Measurements from ENCODE around the gene KLHL9. TPM values are rescaled to one million over a fixed set of nuclear protein-coding genes. Genes with fewer than 3 reads are reported as not detected.

Gene KLHL9
- total RNA-seq, 2 experiments from 2014 or later, result 18.5 to 19.3 TPM

DNA sequence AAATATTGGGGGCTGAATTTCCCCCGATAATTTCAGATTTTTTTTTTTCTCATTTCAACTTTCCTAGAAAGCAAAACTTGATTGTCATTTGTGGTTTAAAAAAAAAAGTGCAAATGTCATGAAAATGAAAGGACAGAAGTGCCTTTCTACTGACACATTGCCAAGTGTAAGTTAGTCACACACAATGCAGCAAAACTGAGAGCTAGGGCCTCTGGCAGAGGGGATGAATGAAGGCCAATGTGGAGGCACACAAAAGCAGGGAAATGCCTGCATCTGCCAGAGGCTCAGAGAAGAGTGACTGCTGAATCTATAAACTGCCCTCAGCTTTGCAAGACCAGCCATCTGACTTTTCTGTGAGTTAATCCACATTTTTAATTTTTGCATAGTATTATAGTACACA, 23.3 kb downstream of the KLHL9 start:
- H3K27ac ChIP-seq (ENCODE audit: low read depth, low read length, poor library complexity, severe bottlenecking), result no peak overlapping the region
- ChIA-PET POLR2A (no interaction called here), CTCF (ENCODE audit: unreplicated experiment) (no interaction called here)
- H3K9me2 ChIP-seq (ENCODE audit: insufficient read depth, low read length), result no peaks in the 10 kb centered on the region
- H3K9me3 ChIP-seq (ENCODE audit: low read length), result no peaks in the 10 kb centered on the region
- H3K4me1 ChIP-seq (ENCODE audit: insufficient read depth, low read length, poor library complexity, severe bottlenecking), result no peaks in the 10 kb centered on the region
- intact Hi-C loops (cut with micrococcal nuclease; ENCODE audit: unreplicated experiment), result no loop called here
- no peak overlapping the region for H2AFZ ChIP-seq (ENCODE audit: low read length)
- no peak overlapping the region for H3K4me3 ChIP-seq (ENCODE audit: low read depth, low read length, poor library complexity, severe bottlenecking)
- BruUV-seq (replicated peaks), result no TSS peak
- TF ChIP-seq, protein P1, sequence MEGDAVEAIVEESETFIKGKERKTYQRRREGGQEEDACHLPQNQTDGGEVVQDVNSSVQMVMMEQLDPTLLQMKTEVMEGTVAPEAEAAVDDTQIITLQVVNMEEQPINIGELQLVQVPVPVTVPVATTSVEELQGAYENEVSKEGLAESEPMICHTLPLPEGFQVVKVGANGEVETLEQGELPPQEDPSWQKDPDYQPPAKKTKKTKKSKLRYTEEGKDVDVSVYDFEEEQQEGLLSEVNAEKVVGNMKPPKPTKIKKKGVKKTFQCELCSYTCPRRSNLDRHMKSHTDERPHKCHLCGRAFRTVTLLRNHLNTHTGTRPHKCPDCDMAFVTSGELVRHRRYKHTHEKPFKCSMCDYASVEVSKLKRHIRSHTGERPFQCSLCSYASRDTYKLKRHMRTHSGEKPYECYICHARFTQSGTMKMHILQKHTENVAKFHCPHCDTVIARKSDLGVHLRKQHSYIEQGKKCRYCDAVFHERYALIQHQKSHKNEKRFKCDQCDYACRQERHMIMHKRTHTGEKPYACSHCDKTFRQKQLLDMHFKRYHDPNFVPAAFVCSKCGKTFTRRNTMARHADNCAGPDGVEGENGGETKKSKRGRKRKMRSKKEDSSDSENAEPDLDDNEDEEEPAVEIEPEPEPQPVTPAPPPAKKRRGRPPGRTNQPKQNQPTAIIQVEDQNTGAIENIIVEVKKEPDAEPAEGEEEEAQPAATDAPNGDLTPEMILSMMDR (conservative IDR thresholded peaks at IDR 0.05; ENCODE audit: low read length), result no peak
- no peak for TF ChIP-seq EZH2phosphoT487 (IDR thresholded peaks at IDR 0.05; ENCODE audit: borderline replicate concordance, low read depth, low read length)
- no peak for DNase-seq (ENCODE audit: low spot score)
- H3K4me2 ChIP-seq (ENCODE audit: low read length), result no peak overlapping the region
- no peaks in the 10 kb centered on the region for H3K79me2 ChIP-seq (ENCODE audit: insufficient read depth, low read depth, low read length)
- no peaks in the 10 kb centered on the region for H4K20me1 ChIP-seq (ENCODE audit: insufficient read depth, low read length)
- no peaks in the 10 kb centered on the region for H3K36me3 ChIP-seq (ENCODE audit: insufficient read depth, low read length)

DNA sequence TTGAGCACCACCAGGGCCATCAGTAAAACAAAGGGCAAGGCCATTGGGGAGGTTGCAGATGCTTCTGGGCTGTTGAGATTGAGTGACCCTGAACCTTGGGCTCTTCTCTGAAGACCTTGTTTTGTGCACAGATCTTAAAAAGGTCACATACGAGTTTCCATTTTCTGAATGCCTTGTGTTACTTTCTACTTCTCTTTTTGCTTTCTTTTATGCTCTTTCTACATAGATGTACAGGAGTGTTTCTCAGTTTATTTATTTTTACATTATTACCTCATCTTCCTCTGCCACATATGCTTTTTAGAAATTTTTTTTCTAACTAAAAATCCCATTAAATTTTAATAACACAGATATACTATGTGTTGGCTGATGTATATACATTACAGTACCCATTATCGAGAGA, 30.0 kb downstream of the KLHL9 start, which contains the start of gene IFNA5:
Gene IFNA5, minus strand, starts transcription at position 101 of the 400 bp plus-strand sequence. Its CDS starts 57 bp downstream, at position 44.
- H3K79me2 ChIP-seq (ENCODE audit: insufficient read depth, low read depth, low read length), result no peaks in the 10 kb centered on the region
- no peaks in the 10 kb centered on the region for H4K20me1 ChIP-seq (ENCODE audit: insufficient read depth, low read length)
- no peak for TF ChIP-seq EZH2phosphoT487 (IDR thresholded peaks at IDR 0.05; ENCODE audit: borderline replicate concordance, low read depth, low read length)
- TF ChIP-seq, protein P1 (conservative IDR thresholded peaks at IDR 0.05; ENCODE audit: low read length), result no peak
- no peak for DNase-seq (ENCODE audit: low spot score)
- H3K4me1 ChIP-seq (ENCODE audit: insufficient read depth, low read length, poor library complexity, severe bottlenecking), result no peaks in the 10 kb centered on the region
- ChIA-PET POLR2A (no interaction called here), CTCF (ENCODE audit: unreplicated experiment) (no interaction called here)
- BruUV-seq (replicated peaks), result no TSS peak
- H2AFZ ChIP-seq (ENCODE audit: low read length), result no peak within 1 kb of the TSS
- intact Hi-C loops (cut with micrococcal nuclease; ENCODE audit: unreplicated experiment), result no loop called here
- H3K9me3 ChIP-seq (ENCODE audit: low read length), result no peaks in the 10 kb centered on the region
- H3K27ac ChIP-seq (ENCODE audit: low read depth, low read length, poor library complexity, severe bottlenecking), result no peak within 1 kb of the TSS
- no peaks in the 10 kb centered on the region for H3K9me2 ChIP-seq (ENCODE audit: insufficient read depth, low read length)
- H3K36me3 ChIP-seq (ENCODE audit: insufficient read depth, low read length), result no peaks in the 10 kb centered on the region
- no peak within 1 kb of the TSS for H3K4me2 ChIP-seq (ENCODE audit: low read length)
- H3K4me3 ChIP-seq (ENCODE audit: low read depth, low read length, poor library complexity, severe bottlenecking), result no peak within 1 kb of the TSS

DNA sequence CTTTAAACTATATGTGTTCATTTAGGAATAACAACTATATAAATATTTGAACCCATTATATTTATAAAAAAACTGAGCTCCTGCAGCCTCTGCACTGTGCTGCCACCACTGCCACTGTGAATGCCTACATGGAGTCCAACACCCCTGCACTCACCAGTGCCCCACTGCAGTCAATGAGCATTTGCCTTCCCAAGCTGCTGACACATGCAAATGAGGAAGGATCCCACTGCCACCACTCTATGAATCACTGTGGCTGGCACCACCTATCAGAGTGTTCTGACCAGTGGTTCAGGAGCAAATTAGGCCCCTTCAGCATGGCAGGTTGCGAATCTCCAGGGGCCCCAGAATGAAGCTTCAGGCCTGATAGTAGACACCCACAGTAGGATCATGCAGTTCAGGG, 39.2 kb downstream of the KLHL9 start:
- BruUV-seq (replicated peaks), result no TSS peak
- H3K79me2 ChIP-seq (ENCODE audit: insufficient read depth, low read depth, low read length), result no peaks in the 10 kb centered on the region
- POLR2A ChIA-PET, result interaction anchor here (0.5 to 0.6 kb wide), 2 partner anchors 21 to 98 kb away, joined by 4 to 5 read pairs; no protein-coding TSS in a partner anchor
- intact Hi-C loops (cut with micrococcal nuclease; ENCODE audit: unreplicated experiment), result no loop called here
- H2AFZ ChIP-seq (ENCODE audit: low read length), result no peak overlapping the region
- H3K9me3 ChIP-seq (ENCODE audit: low read length), result no peaks in the 10 kb centered on the region
- H3K9me2 ChIP-seq (ENCODE audit: insufficient read depth, low read length), result no peaks in the 10 kb centered on the region
- no peak for DNase-seq (ENCODE audit: low spot score)
- no peak overlapping the region for H3K4me3 ChIP-seq (ENCODE audit: low read depth, low read length, poor library complexity, severe bottlenecking)
- no peak for TF ChIP-seq EZH2phosphoT487 (IDR thresholded peaks at IDR 0.05; ENCODE audit: borderline replicate concordance, low read depth, low read length)
- TF ChIP-seq, protein P1 (conservative IDR thresholded peaks at IDR 0.05; ENCODE audit: low read length), result no peak
- H3K4me2 ChIP-seq (ENCODE audit: low read length), result no peak overlapping the region
- no peaks in the 10 kb centered on the region for H3K4me1 ChIP-seq (ENCODE audit: insufficient read depth, low read length, poor library complexity, severe bottlenecking)
- no peaks in the 10 kb centered on the region for H4K20me1 ChIP-seq (ENCODE audit: insufficient read depth, low read length)
- CTCF ChIA-PET (ENCODE audit: unreplicated experiment), result no interaction called here
- H3K36me3 ChIP-seq (ENCODE audit: insufficient read depth, low read length), result no peaks in the 10 kb centered on the region
- H3K27ac ChIP-seq (ENCODE audit: low read depth, low read length, poor library complexity, severe bottlenecking), result no peak overlapping the region

All from OCI-LY7 (cell line).